HepG2 (cell line): ENCODE measurements around the gene PGAP3. TPM values are rescaled to one million over a fixed set of nuclear protein-coding genes. Genes with fewer than 3 reads are reported as not detected.

ENCODE experiments used
- FOXK1 ChIP-seq: sonication (generic); formaldehyde crosslinking; IDR thresholded peaks from 2 replicates; pipeline ENCODE4 v1.4.0; 2020; ENCODE audit warnings: low read depth, missing genetic modification reagents, borderline replicate concordance
- IKZF4 ChIP-seq: sonication (generic); formaldehyde crosslinking; IDR thresholded peaks from 2 replicates; pipeline ENCODE4 v1.5.1; 2020; ENCODE audit warnings: borderline replicate concordance, mild to moderate bottlenecking, low read depth, missing genetic modification reagents; ENCODE audit errors: not compliant biosample characterization
- MAZ ChIP-seq, 2 experiments: sonication (generic) in 1 of 2; formaldehyde crosslinking in 1 of 2; IDR thresholded peaks; 2 replicates each; pipeline versions ENCODE4 v1.5.0 to v1.6.1; 2012 to 2020; ENCODE audit warnings: low read depth in 2 of 2, mild to moderate bottlenecking in 2 of 2, borderline replicate concordance in 1 of 2, improper control_type of control experiment in 1 of 2, low read length in 1 of 2, missing genetic modification reagents in 1 of 2, moderate library complexity in 1 of 2
- MIXL1 ChIP-seq: IDR thresholded peaks from 2 replicates; pipeline ENCODE4 v1.6.1; 2016
- PCBP1 ChIP-seq: fragments of 200-400 bp; formaldehyde crosslinking; IDR thresholded peaks from 2 replicates; pipeline ENCODE4 v1.6.1; 2017; ENCODE audit warnings: mild to moderate bottlenecking, low read depth, low read length, borderline replicate concordance
- POLR2A ChIP-seq, 2 experiments: IDR thresholded peaks; 2 replicates each; pipeline ENCODE4 v1.6.1; 2011; ENCODE audit warnings: low read depth in 2 of 2, low read length in 2 of 2, mild to moderate bottlenecking in 1 of 2, moderate library complexity in 1 of 2; ENCODE audit not compliant: insufficient read depth in 1 of 2
- RFX1 ChIP-seq: fragments of 450-650 bp; IDR thresholded peaks from 2 replicates; pipeline ENCODE4 v1.6.1; 2017
- RXRB ChIP-seq: IDR thresholded peaks from 2 replicates; pipeline ENCODE4 v1.6.1; 2016; ENCODE audit warnings: borderline replicate concordance, missing genetic modification reagents, missing compliant biosample characterization
- SMAD9 ChIP-seq: sonication (generic); formaldehyde crosslinking; IDR thresholded peaks from 2 replicates; pipeline ENCODE4 v1.5.1; 2020; ENCODE audit warnings: mild to moderate bottlenecking, missing genetic modification reagents
- SOX5 ChIP-seq: IDR thresholded peaks from 2 replicates; pipeline ENCODE4 v1.6.1; 2016; ENCODE audit warnings: borderline replicate concordance
- TGIF2 ChIP-seq: IDR thresholded peaks from 2 replicates; pipeline ENCODE4 v1.6.1; 2016; ENCODE audit warnings: control low read depth, missing compliant biosample characterization
- TOPORS ChIP-seq: sonication (generic); formaldehyde crosslinking; IDR thresholded peaks from 2 replicates; pipeline ENCODE4 v1.8.0; 2023; ENCODE audit warnings: mild to moderate bottlenecking, missing genetic modification reagents
- ZFP82 ChIP-seq: sonication (generic); formaldehyde crosslinking; IDR thresholded peaks from 2 replicates; pipeline ENCODE4 v1.5.1; 2020; ENCODE audit warnings: mild to moderate bottlenecking, missing genetic modification reagents, borderline replicate concordance
- ZNF33A ChIP-seq: sonication (generic); formaldehyde crosslinking; IDR thresholded peaks from 2 replicates; pipeline ENCODE4 v1.5.1; 2020; ENCODE audit warnings: missing genetic modification reagents, mild to moderate bottlenecking, moderate library complexity, borderline replicate concordance
- ZNF496 ChIP-seq: sonication (generic); formaldehyde crosslinking; IDR thresholded peaks from 2 replicates; pipeline ENCODE4 v1.8.1; 2023; ENCODE audit warnings: mild to moderate bottlenecking, moderate library complexity, missing genetic modification reagents; ENCODE audit not compliant: insufficient replicate concordance
- ZNF83 ChIP-seq: sonication (generic); formaldehyde crosslinking; IDR thresholded peaks from 2 replicates; pipeline ENCODE4 v1.4.0; 2020; ENCODE audit warnings: missing genetic modification reagents, mild to moderate bottlenecking, borderline replicate concordance
- polyA plus RNA-seq, 8 experiments: library from polyadenylated mRNA; depleted of rRNA in 3 of 8; stranded (reverse) in 7 of 8; unstranded in 1 of 8; fragments of >200 nt; fragmentation: Illumina TruSeq in 4 of 8; extraction: Trizol in 4 of 8; gene quantifications; 2 replicates each; pipeline versions ENCODE4 v1.2.1 to v1.2.3, GENCODE V29; 2011 to 2016; ENCODE audit warnings: low read depth in 4 of 8, missing spikeins in 1 of 8, mixed read lengths in 1 of 8; ENCODE audit not compliant: insufficient read depth in 1 of 8
- total RNA-seq, 5 experiments: library from RNA; depleted of rRNA; stranded (reverse); fragments of >200 nt; fragmentation: Illumina TruSeq; extraction: Trizol; gene quantifications; 2 replicates each; pipeline ENCODE4 v1.2.3, GENCODE V29; 2016; ENCODE audit warnings: low read depth in 1 of 5
- TF ChIP-seq, protein P1 (sequence below): IDR thresholded peaks from 2 replicates; pipeline ENCODE4 v1.6.1; 2016; ENCODE audit warnings: missing compliant biosample characterization, missing genetic modification reagents, borderline replicate concordance
- TF ChIP-seq, protein P2 (sequence below): sonication (generic); formaldehyde crosslinking; IDR thresholded peaks from 2 replicates; pipeline ENCODE4 v1.4.0; 2020; ENCODE audit warnings: missing genetic modification reagents, borderline replicate concordance
- TF ChIP-seq, protein P3 (sequence below): sonication (generic); formaldehyde crosslinking; IDR thresholded peaks from 2 replicates; pipeline ENCODE4 v1.5.1; 2020; ENCODE audit warnings: mild to moderate bottlenecking, moderate library complexity, missing genetic modification reagents
- TF ChIP-seq, protein P4 (sequence below): sonication (generic); formaldehyde crosslinking; IDR thresholded peaks from 2 replicates; pipeline ENCODE4 v1.4.0; 2020; ENCODE audit warnings: missing genetic modification reagents
- TF ChIP-seq, protein P5 (sequence below): IDR thresholded peaks from 2 replicates; pipeline ENCODE4 v1.6.1; 2012; ENCODE audit warnings: inconsistent platforms

The PGAP3 gene
- total and polyA plus RNA-seq, 2 of the 13 experiments (the other 11 are each of a cell fraction or from before 2014, with no cell fraction given): 11.9 to 14.6 TPM

DNA sequence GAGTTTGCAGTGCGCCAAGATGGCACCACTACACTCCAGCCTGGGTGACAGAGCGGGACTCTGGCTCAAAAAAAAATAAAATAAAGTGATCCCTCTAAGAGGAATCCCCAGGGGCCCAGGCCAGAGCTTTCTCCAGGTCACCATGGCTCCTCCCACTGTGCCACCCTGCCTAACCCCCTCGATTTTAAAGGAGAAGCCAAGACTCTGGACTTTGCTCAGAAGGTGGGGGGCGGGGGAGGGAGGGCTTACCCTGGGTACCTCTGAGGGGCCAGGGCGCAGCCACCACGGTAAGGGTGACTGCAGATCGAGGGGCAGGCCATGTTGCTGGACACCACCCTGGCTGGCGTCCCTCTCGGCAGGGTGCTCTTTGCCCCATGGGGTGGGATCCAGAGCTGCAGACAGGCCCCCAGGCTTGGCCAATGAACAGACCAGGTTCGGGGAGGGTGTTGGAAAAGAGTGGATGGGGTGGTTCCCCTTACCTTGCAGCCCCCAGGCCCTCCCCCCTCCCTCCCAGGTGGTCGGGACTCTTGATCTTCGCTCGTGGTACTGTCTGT lies 49.4 kb upstream of the PGAP3 start (continued):
- TF ChIP-seq, protein P1, sequence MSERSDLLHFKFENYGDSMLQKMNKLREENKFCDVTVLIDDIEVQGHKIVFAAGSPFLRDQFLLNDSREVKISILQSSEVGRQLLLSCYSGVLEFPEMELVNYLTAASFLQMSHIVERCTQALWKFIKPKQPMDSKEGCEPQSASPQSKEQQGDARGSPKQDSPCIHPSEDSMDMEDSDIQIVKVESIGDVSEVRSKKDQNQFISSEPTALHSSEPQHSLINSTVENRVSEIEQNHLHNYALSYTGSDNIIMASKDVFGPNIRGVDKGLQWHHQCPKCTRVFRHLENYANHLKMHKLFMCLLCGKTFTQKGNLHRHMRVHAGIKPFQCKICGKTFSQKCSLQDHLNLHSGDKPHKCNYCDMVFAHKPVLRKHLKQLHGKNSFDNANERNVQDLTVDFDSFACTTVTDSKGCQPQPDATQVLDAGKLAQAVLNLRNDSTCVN (CRISPR knock-in tag): no peak
- TF ChIP-seq, protein P2, sequence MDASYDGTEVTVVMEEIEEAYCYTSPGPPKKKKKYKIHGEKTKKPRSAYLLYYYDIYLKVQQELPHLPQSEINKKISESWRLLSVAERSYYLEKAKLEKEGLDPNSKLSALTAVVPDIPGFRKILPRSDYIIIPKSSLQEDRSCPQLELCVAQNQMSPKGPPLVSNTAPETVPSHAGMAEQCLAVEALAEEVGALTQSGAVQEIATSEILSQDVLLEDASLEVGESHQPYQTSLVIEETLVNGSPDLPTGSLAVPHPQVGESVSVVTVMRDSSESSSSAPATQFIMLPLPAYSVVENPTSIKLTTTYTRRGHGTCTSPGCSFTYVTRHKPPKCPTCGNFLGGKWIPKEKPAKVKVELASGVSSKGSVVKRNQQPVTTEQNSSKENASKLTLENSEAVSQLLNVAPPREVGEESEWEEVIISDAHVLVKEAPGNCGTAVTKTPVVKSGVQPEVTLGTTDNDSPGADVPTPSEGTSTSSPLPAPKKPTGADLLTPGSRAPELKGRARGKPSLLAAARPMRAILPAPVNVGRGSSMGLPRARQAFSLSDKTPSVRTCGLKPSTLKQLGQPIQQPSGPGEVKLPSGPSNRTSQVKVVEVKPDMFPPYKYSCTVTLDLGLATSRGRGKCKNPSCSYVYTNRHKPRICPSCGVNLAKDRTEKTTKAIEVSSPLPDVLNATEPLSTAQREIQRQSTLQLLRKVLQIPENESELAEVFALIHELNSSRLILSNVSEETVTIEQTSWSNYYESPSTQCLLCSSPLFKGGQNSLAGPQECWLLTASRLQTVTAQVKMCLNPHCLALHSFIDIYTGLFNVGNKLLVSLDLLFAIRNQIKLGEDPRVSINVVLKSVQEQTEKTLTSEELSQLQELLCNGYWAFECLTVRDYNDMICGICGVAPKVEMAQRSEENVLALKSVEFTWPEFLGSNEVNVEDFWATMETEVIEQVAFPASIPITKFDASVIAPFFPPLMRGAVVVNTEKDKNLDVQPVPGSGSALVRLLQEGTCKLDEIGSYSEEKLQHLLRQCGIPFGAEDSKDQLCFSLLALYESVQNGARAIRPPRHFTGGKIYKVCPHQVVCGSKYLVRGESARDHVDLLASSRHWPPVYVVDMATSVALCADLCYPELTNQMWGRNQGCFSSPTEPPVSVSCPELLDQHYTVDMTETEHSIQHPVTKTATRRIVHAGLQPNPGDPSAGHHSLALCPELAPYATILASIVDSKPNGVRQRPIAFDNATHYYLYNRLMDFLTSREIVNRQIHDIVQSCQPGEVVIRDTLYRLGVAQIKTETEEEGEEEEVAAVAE (CRISPR knock-in tag): no peak
- TF ChIP-seq MAZ (IDR thresholded peaks at IDR 0.05; ENCODE audit: borderline replicate concordance, low read depth, low read length) (0 out of 2 replicates have a peak, but pooled peaks have one; percentile 56), MAZ (CRISPR knock-in tag; IDR thresholded peaks at IDR 0.05; ENCODE audit: low read depth) (peak; percentile 61), SOX5 (CRISPR knock-in tag) (no peak), RXRB (CRISPR knock-in tag) (no peak; the same call in none of the 2 replicates), IKZF4 (CRISPR knock-in tag) (no peak), TGIF2 (CRISPR knock-in tag) (peak; percentile 41; the same call in 1 of the 2 replicates), ZNF496 (no peak), MIXL1 (no peak), ZNF33A (CRISPR knock-in tag) (no peak), SMAD9 (CRISPR knock-in tag) (no peak), FOXK1 (CRISPR knock-in tag) (no peak), ZFP82 (CRISPR knock-in tag) (no peak), TOPORS (no peak), RFX1 (no peak), PCBP1 (peak; percentile 32; the same call in 1 of the 2 replicates), POLR2A (IDR thresholded peaks at IDR 0.05; ENCODE audit: insufficient read depth in 1 of 2, low read depth in 2 of 2, low read length in 2 of 2) (peak; percentile 49 to 77; a peak in 3 of 4 replicates), ZNF83 (CRISPR knock-in tag) (no peak)
- TF ChIP-seq, protein P3, sequence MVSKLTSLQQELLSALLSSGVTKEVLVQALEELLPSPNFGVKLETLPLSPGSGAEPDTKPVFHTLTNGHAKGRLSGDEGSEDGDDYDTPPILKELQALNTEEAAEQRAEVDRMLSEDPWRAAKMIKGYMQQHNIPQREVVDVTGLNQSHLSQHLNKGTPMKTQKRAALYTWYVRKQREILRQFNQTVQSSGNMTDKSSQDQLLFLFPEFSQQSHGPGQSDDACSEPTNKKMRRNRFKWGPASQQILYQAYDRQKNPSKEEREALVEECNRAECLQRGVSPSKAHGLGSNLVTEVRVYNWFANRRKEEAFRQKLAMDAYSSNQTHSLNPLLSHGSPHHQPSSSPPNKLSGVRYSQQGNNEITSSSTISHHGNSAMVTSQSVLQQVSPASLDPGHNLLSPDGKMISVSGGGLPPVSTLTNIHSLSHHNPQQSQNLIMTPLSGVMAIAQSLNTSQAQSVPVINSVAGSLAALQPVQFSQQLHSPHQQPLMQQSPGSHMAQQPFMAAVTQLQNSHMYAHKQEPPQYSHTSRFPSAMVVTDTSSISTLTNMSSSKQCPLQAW (CRISPR knock-in tag): no peak
- TF ChIP-seq, protein P4, sequence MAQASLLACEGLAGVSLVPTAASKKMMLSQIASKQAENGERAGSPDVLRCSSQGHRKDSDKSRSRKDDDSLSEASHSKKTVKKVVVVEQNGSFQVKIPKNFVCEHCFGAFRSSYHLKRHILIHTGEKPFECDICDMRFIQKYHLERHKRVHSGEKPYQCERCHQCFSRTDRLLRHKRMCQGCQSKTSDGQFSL (CRISPR knock-in tag): no peak
- TF ChIP-seq, protein P5, sequence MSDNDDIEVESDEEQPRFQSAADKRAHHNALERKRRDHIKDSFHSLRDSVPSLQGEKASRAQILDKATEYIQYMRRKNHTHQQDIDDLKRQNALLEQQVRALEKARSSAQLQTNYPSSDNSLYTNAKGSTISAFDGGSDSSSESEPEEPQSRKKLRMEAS: peak; percentile 57
